ENCODE measurements around the gene PRTN3.
"Not testable (repeated sequence)": the region's sequence is repeated elsewhere in the genome, so short reads cannot be mapped to it uniquely, and the experiment has no call there.

PRTN3 gene

DNA sequence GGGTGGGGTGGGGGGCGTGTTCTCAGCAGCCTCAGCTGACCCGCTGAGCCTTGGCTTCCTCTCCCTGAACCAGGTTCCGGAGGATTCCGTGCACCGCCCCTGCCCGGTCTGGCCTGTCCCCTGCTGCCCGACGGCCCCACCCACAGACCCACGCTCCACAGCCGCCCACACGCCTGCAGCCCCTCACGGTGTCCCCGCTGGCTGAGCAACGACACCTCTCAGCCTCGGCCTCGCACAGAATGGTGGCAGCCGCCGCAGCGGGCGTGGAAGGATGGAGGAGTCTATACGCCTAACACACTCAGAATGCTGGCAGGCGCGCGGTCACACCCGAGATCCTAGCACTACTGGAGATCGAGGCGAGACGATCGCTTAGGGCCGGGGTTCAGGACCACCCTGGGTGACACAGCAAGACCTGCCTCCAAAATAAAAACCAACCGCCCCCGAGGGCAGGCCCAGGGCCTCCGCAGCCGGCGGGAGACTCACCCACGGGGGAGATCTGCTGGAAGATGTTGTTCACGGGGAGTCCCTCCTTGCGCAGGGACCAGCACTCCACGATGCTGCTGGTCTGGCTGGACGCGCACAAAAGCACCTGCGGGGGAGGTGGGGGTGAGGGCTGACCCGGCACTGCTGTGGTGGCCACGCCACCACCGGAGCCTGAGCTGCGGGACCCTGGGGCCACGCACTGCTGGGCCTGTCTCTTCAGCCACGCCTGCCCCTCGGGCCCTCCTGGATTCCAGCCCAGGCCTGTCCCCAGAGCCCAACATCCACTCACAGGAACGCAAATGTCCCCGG lies 43.8 kb downstream of the PRTN3 start:
- no peak for DNase-seq

- no peak for DNase-seq
Observed at GRCh38 chr19:885536-886224, 44.9 kb downstream of the PRTN3 start.

- DNase-seq = no peak
Observed at GRCh38 chr19:887072-887471, 46.3 kb downstream of the PRTN3 start.

- no peak for DNase-seq
Observed at GRCh38 chr19:887599-887998, 46.8 kb downstream of the PRTN3 start.

DNA sequence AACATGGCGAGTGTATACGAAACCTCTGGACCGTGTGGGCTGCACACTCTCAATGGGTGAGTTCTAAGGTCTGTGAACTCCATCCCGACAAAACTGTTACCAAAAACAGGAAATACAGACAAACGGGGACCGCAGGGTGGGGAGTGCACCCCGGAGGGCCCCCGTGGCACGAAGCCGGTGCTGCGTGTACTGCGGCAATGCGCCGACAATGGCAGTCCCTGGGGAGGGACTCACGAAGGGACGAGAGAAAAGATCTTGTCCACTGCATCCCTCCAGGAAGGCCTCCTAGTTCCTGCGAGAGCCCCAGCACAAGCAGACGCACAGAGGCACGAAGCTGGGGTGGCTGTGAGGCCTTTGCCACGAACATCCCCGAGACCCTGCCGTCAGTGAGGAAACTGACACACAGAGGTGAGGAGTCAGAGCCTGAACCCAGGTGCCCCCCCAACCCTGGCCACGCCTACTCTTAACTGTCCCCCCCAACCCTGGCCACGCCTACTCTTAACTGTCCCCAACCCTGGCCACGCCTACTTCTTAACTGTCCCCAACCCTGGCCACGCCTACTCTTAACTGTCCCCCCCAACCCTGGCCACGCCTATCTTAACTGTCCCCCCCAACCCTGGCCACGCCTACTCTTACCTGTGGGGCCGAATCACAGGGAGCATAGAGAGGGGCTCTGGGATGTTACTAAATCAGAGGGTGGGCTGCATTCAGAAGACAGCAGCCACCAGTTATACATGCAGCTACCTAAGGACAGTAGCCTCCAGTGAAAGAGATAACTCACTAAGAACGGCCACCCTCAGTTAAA lies 48.0 kb downstream of the PRTN3 start:
- no peak for DNase-seq

- no peak for DNase-seq
Observed at GRCh38 chr19:889662-890295, 49.0 kb downstream of the PRTN3 start.

- no peak for DNase-seq
Observed at GRCh38 chr19:890831-891230, 50.0 kb downstream of the PRTN3 start.

DNA sequence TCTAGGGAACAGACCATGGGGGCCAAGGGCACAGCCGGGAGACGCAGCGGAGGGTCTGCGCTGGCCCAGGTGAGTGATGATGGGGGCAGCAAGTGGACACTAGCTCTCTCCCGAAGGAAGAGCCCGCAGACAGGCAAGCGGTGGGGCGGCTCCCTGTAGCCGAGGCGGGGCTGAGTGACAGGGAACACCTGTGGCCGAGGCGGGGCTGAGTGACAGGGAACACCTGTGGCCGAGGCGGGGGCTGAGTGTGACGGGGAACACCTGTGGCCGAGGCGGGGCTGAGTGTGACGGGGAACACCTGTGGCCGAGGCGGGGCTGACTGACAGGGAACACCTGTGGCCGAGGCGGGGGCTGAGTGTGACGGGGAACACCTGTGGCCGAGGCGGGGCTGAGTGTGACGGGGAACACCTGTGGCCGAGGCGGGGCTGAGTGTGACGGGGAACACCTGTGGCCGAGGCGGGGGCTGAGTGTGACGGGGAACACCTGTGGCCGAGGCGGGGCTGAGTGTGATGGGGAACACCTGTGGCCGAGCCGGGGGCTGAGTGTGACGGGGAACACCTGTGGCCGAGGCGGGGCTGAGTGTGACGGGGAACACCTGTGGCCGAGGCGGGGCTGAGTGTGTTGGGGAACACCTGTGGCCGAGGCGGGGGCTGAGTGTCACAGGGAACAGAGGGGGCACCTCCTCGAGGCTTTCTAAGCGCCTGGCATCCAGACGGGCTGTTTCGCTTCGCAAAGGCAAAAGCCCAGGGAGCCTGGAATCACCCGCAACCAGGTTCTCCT lies 50.8 kb downstream of the PRTN3 start:
- DNase-seq = not testable (repeated sequence)

DNA sequence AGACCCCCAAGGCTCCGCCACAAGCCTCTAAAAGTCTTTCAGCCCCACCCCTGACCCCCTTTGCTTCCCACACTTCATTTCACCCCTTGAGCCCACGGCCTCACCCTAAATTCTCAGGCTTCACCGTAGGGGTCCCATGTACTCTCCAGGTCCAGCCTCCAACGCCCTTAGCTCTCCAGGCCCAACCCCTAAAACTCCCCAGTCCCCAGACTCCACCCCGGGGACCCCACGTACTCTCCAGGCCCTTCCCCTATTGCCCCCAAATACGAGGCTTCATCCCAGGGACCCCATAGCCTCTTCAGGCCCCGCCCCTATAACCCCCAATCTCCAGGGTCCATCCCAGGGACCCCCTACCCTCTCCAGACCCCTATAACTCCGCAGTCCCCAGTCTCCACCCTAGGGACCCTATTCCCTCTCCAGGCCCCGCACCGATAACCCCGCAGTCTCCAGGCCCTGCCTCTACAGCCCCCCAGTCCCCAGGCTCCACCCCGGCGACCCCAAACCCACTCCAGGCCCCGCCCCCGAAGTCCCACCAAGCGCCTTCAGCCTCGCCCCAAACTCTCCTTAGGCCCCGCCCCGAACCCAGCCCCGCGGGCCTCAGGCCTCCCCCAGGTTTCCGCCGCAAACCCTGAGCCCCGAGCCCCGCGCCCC lies 51.6 kb downstream of the PRTN3 start:
- DNase-seq = no peak

DNA sequence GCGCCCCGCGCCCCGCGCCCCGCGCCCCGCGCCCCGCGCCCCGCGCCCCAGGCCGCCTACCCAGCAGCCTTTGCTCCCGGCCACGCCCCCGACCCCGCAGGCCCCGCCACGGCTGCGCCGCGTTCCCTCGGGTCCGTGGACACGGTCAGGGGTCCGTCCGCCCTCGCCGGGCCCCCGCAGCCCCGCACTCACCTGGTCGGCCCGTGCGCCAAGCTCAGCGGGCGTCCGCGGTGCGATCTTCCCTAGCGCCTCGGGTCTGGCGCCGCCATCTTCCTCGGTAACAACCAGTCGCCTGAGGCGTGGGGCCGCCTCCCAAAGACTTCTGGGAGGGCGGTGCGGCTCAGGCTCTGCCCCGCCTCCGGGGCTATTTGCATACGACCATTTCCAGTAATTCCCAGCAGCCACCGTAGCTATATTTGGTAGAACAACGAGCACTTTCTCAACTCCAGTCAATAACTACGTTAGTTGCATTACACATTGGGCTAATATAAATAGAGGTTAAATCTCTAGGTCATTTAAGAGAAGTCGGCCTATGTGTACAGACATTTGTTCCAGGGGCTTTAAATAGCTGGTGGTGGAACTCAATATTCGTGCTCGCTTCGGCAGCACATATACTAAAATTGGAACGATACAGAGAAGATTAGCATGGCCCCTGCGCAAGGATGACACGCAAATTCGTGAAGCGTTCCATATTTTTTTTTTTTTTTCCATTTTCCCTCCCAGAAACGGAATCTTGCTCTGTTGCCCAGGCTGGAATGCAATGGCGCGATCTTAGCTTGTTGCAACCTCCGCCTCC lies 52.3 kb downstream of the PRTN3 start, which contains the start of the genes MED16 and RNU6-9:
Gene MED16 (minus strand): TSS at position 294 of the 796 bp plus-strand sequence. CDS start 2,056 bp downstream, outside the sequence.
Gene RNU6-9 (plus strand): TSS at position 591 of the 796 bp plus-strand sequence.
- DNase-seq = peak; percentile 85

GRCh38 chr19:896434-896833 lies 55.6 kb downstream of the PRTN3 start:
- DNase-seq = no peak

GRCh38 chr19:896999-897398 lies 56.2 kb downstream of the PRTN3 start:
- DNase-seq = no peak

DNA sequence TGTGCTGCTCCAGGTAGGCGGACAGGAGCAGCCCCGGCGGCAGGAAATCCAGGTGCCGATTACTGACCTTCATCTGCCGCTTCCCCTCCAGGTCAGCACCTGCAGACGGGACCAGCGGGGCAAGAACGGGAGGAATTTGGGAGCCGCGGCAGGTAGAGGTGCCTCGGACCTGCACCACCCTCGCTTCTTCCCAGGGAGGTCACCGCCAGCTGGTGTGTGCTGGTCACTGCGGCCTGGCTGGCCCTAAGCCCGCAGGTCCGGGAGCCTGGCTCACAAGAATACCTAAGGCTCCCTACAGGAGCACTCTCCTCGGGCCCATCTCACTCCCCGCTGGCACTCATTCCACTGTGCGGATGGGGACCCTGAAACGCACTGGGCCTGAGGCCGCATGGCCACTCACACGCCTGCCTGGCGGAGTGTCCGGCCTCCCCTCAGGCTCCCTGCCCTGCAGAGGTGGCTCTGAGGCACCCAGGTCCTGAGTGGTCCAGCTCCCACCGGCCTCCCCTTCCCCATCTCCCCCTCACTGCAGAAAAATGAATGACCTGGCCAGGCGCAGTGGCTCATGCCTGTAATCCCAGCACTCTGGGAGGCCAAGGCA lies 56.7 kb downstream of the PRTN3 start:
- no peak for DNase-seq

Measured in NCI-H1048 (cell line).